ENCODE measurements around the gene GLTP.

Gene GLTP

DNA sequence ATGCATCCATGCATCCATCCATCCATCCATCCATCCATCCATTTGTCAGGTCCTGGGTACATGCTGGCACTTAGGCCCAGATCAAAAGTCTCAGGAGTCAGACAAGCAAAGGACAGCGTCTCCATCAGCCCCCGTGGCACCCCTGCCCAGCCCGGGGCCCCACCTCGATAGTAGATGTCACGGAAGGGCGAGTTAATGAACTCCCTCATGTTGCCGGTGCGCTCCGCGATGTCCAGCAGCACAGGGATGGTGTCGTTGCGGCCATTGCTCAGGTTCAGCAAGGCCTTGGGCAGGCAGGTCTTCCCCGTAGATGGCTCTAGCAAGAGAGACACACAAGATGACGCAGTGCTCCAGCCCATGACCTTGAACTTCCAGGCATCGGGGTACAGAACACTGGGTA, 77.5 kb downstream of the GLTP start:
- no peak for DNase-seq (ENCODE audit: low read depth in 1 of 2, low spot score in 1 of 2)

Data from stimulated activated CD4-positive, alpha-beta T cell treated with anti-CD3 and anti-CD28 coated beads, Interleukin-15, amount 100 ng/mL, for 1 hour (primary cell).